ENCODE results near the gene DAGLA.

DNA sequence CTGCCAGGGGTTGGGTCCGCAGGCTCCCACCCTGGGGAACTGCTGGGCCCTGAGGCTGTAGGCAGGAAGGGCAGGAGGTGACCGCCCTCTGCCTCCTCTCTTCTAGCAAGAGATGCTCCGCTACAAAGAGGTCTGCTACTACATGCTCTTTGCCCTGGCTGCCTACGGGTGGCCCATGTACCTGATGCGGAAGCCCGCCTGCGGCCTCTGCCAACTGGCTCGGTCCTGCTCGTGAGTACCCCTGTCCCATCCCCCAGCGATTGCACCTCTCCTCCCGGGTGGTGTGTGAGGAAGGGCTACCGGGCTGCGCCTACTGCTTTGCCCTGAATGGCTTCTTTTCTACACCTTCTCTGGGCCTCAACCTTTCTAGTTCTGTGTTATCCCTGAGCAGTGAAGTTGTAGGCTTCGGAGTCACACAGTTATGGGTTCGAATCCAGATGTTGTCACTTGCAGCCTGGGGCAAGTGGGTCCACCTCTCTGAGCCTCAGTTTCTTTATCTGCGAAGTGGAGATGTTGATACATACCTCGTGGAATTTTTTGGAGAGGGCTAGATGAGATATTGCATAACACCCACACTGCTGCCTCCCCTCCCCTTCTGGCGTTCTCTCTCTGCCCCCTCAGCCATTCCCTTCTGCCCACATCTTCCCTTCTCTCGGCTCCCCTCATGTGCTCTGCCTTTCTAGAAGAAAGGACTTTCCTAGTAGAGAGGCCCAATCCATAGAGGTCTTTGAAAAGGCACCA lies 51.2 kb downstream of the DAGLA start:
- TF ChIP-seq CTCF (IDR thresholded peaks at IDR 0.05) (no peak), POLR2AphosphoS5 (IDR thresholded peaks at IDR 0.05) (no peak), POLR2A (IDR thresholded peaks at IDR 0.05) (no peak)
